Adrenal gland (tissue), 12 donors: ENCODE data around the gene MGMT. TPM values are rescaled to one million over a fixed set of nuclear protein-coding genes. Genes with fewer than 3 reads are reported as not detected.

Source experiments
- DNase-seq, 7 donors: peaks; one replicate each; pipeline ENCODE4 v3.0.0-alpha.2; 2019 to 2020
- H3K27ac ChIP-seq, 5 donors: fragments of 200-600 bp; sonication (generic) in 4 of 5; 1 replicate in 3 of 5; 2 replicates in 2 of 5; pipeline versions ENCODE4 v1.5.1 to v1.8.0; 2016 to 2020; ENCODE audit warnings: mild to moderate bottlenecking in 1 of 5
- H3K27me3 ChIP-seq: fragments of 200-600 bp; 2 replicates; pipeline ENCODE4 v1.8.0; 2021
- H3K36me3 ChIP-seq, 2 donors: fragments of 200-600 bp; replicated peaks in 1 of 2; 1 replicate in 1 of 2; 2 replicates in 1 of 2; pipeline versions ENCODE4 v1.5.1 to v1.8.0; 2018 to 2022
- H3K4me1 ChIP-seq, 2 donors: fragments of 200-600 bp; replicated peaks in 1 of 2; 1 replicate in 1 of 2; 2 replicates in 1 of 2; pipeline versions ENCODE4 v1.5.1 to v1.8.0; 2018 to 2021
- H3K4me3 ChIP-seq, 4 donors: fragments of 200-600 bp; sonication (generic) in 3 of 4; one replicate each; pipeline ENCODE4 v1.5.1; 2016 to 2018
- H3K9me3 ChIP-seq, 3 donors: fragments of 200-600 bp; sonication (generic) in 1 of 3; replicated peaks in 1 of 3; 1 replicate in 2 of 3; 2 replicates in 1 of 3; pipeline versions ENCODE4 v1.5.1 to v1.8.0; 2016 to 2021
- POLR2A ChIP-seq, 2 donors: fragments of 450-650 bp; IDR thresholded peaks; one replicate each; pipeline ENCODE4 v1.6.1; 2017; ENCODE audit warnings: antibody characterized with exemption in 2 of 2, mild to moderate bottlenecking in 2 of 2, moderate library complexity in 1 of 2
- WGBS, 4 donors: extraction: QIAGEN DNeasy Blood & Tissue Kit in 2 of 4; methylation state at CpG; one replicate each; pipeline versions ENCODE4 v1.1.5 to v1.1.7; 2013 to 2017; 5-methylcytosine and 5-hydroxymethylcytosine counted together
- intact Hi-C, 2 donors: fragments of 100-400 bp; cut with DNase I; formaldehyde crosslinking; loops; one replicate each; pipeline versions ENCODE4 v1.14.1 to v1.15.0; 2022 to 2023
- polyA plus RNA-seq, 3 donors: library from polyadenylated mRNA; stranded (reverse); fragments of 200-250 nt in 2 of 3; fragments of 350-450 nt in 1 of 3; fragmentation: Illumina TruSeq in 1 of 3; extraction: RNeasy Lipid Tissue Mini Kit (QIAGEN cat#74804) in 1 of 3; gene quantifications; one replicate each; pipeline ENCODE4 v1.2.3, GENCODE V29; 2013 to 2014
- total RNA-seq, 9 donors: library from RNA; depleted of rRNA in 4 of 9; stranded (reverse); fragments of >200 nt in 4 of 9; fragments of 120-200 nt in 1 of 9; fragmentation: NEBNext Ultra II Directional in 1 of 9; extraction: Animal tissue kit (Norgen Biotek cat#: 25700) in 1 of 9; gene quantifications; one replicate each; pipeline versions ENCODE4 v1.1.0 to v1.2.4, GENCODE V29; 2013 to 2023
- TF ChIP-seq, protein P1 (sequence below), 6 experiments: fragments of 450-650 bp in 4 of 6; fragments of 200-600 bp in 2 of 6; sonication (generic) in 1 of 6; IDR thresholded peaks; 1 replicate in 5 of 6; 2 replicates in 1 of 6; pipeline versions ENCODE4 v1.5.1 to v1.8.0; 2016 to 2021; ENCODE audit warnings: antibody characterized with exemption in 6 of 6, mild to moderate bottlenecking in 2 of 6, moderate library complexity in 1 of 6
- donor health status: healthy with polysubstance abuse.
- donor health status: Bipolar disorder and iron deficiency.
- donor health status: DM: yes; HTN: yes; CAD: no.
- donor health status: DM: no; HTN: no; CAD: no.
- donor health status: DM: no; HTN: no; CAD: no.
- donor health status: DM: yes; HTN: yes; CAD: no.

Gene MGMT
- total and polyA plus RNA-seq, 12 donors = 3.8 to 35.8 (median 21.2) TPM

DNA sequence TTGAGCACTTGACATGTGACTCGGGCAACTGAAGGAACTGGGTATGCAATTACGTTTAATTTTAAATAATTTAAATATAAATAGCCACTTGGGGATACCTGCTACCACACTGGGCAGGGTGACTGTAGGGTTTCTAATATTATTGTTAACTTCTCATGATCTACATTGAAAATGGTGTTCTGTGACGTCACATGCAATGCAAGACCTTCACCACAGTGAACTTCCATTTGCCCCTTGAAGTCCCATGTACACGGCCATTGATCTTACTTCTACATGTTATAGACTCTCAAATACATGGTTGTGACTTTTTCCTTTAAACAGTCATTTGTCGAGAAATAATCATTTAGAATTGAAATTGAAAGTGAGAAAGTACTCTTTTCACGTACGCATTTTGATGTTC lies 154.0 kb downstream of the MGMT start:
- DNase-seq = no peak
- TF ChIP-seq, protein P1, sequence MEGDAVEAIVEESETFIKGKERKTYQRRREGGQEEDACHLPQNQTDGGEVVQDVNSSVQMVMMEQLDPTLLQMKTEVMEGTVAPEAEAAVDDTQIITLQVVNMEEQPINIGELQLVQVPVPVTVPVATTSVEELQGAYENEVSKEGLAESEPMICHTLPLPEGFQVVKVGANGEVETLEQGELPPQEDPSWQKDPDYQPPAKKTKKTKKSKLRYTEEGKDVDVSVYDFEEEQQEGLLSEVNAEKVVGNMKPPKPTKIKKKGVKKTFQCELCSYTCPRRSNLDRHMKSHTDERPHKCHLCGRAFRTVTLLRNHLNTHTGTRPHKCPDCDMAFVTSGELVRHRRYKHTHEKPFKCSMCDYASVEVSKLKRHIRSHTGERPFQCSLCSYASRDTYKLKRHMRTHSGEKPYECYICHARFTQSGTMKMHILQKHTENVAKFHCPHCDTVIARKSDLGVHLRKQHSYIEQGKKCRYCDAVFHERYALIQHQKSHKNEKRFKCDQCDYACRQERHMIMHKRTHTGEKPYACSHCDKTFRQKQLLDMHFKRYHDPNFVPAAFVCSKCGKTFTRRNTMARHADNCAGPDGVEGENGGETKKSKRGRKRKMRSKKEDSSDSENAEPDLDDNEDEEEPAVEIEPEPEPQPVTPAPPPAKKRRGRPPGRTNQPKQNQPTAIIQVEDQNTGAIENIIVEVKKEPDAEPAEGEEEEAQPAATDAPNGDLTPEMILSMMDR (IDR thresholded peaks at IDR 0.05) = no peak
- TF ChIP-seq POLR2A (IDR thresholded peaks at IDR 0.05) = no peak
- 81 to 94% (median 88%) methylated on average over 7 of the region's 7 CpGs for WGBS, 4 donors

DNA sequence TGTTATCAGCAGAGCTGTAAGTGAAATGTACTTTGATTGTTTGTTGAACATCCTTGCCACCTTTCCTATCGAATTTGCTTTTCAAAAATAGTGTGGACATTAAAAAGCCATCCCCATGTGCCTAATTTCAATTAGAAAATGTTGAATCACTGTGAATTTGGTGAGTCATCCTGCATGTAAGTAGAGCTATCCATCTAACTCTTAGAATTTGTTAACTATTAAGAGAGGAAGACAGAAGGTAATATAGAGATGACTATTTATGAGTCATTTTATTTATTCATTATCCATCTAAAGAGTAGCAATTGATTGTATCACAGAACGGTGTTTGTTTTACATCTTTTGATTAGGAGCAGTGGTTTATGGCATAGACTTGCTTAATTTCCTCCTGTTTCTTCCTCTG lies 154.7 kb downstream of the MGMT start:
- intact Hi-C loops = no loop called here
- H3K27ac ChIP-seq = no peak overlapping the region
- no peak for DNase-seq

More for the DNA sequence above, 154.0 kb downstream of the MGMT start:
- intact Hi-C loops = no loop called here
- Histone ChIP-seq H3K27me3 (no peaks in the 10 kb centered on the region), H3K4me3 (no peak overlapping the region), H3K4me1 (no peaks in the 10 kb centered on the region), H3K9me3 (no peaks in the 10 kb centered on the region), H3K36me3 (peaks cover 0 to 3% of the 10 kb centered on the region in 2 donors), H3K27ac (no peak overlapping the region)

DNA sequence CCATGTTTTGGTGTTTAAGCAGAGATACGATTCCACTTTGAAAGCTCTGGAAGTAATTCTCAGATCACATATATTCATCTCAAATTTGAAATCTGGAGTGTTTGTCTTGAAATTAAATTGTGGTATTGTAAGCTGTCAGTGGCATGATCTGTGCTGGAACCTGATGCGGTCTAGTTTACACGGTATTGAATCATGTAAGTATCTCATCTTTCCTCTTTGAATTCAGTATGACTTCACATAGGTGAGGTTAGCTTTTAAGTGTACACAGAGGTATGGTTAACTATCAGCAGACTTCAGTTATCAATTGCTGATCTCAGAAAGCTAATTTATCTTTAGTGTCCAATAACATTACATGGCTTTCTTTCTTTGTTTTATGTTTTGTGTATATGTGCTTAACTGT lies 155.2 kb downstream of the MGMT start:
- intact Hi-C loops = no loop called here
- DNase-seq = no peak
- Histone ChIP-seq H3K27ac (no peak overlapping the region), H3K27me3 (no peaks in the 10 kb centered on the region), H3K36me3 (peaks cover 0 to 3% of the 10 kb centered on the region in 2 donors), H3K4me1 (no peaks in the 10 kb centered on the region), H3K4me3 (no peak overlapping the region), H3K9me3 (no peaks in the 10 kb centered on the region)
- TF ChIP-seq, protein P1 (IDR thresholded peaks at IDR 0.05) = no peak
- TF ChIP-seq POLR2A (IDR thresholded peaks at IDR 0.05) = no peak
- whole genome bisulfite sequencing, 4 donors = 92 to 95% (median 94%) methylated on average over 3 of the region's 3 CpGs

More for the DNA sequence above, 154.7 kb downstream of the MGMT start:
- H3K36me3 ChIP-seq = peaks cover 0 to 3% of the 10 kb centered on the region in 2 donors
- no peaks in the 10 kb centered on the region for H3K9me3 ChIP-seq
- no peaks in the 10 kb centered on the region for H3K4me1 ChIP-seq
- H3K4me3 ChIP-seq = no peak overlapping the region
- no peaks in the 10 kb centered on the region for H3K27me3 ChIP-seq
- WGBS, 4 donors = 43 to 89% (median 57%) methylated on average over 2 of the region's 2 CpGs
- TF ChIP-seq POLR2A (IDR thresholded peaks at IDR 0.05) = no peak
- TF ChIP-seq, protein P1 (IDR thresholded peaks at IDR 0.05) = no peak

DNA sequence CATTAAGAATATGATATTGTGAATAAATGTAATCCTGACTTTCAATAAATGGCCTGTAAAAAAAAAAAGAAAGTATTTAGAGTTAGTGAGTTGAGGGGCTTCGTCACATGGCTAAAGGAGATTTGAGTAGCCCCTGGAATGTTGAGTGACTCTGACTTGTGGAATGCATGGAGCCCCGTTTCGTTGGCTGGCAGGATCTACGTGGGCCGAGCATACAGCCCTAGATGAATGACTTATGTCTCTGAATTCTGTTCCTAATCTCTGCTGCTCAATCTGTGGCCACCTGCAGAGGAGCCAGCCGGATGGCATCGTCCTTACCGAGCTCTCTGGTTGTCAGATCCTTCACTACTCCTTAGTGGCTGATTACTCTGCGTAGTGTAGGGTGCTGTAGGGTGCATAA lies 155.7 kb downstream of the MGMT start:
- H3K9me3 ChIP-seq = no peaks in the 10 kb centered on the region
- H3K27me3 ChIP-seq = no peaks in the 10 kb centered on the region
- H3K4me3 ChIP-seq = no peak overlapping the region
- intact Hi-C loops = no loop called here
- WGBS, 4 donors = 91 to 94% (median 93%) methylated on average over 9 of the region's 9 CpGs
- H3K27ac ChIP-seq = no peak overlapping the region
- no peak for DNase-seq
- TF ChIP-seq, protein P1 (IDR thresholded peaks at IDR 0.05) = no peak
- no peak for TF ChIP-seq POLR2A (IDR thresholded peaks at IDR 0.05)
- H3K36me3 ChIP-seq = peaks cover 0 to 3% of the 10 kb centered on the region in 2 donors
- no peaks in the 10 kb centered on the region for H3K4me1 ChIP-seq
